Astrocyte (in vitro differentiated cells and primary cell): ENCODE measurements around the gene OR4C5. TPM values are rescaled to one million over a fixed set of nuclear protein-coding genes. Genes with fewer than 3 reads are reported as not detected.
"Not testable (repeated sequence)": the region's sequence is repeated elsewhere in the genome, so short reads cannot be mapped to it uniquely, and the experiment has no call there.

ENCODE experiments used
- DNase-seq: peaks from one replicate; pipeline ENCODE4 v3.0.0-alpha.2; 2010; ENCODE audit warnings: low read depth
- FAIRE-seq: peaks from 2 replicates; lab custom pipeline; 2011; peaks lifted over from hg19 to GRCh38; lab: Jason Lieb, UNC
- H2AFZ ChIP-seq: 2 replicates; pipeline ENCODE4 v1.6.0; 2012; ENCODE audit warnings: low read depth, low read length, inconsistent platforms
- H3K27ac ChIP-seq: 2 replicates; pipeline ENCODE4 v1.5.1; 2011; ENCODE audit warnings: low read depth, low read length, inconsistent platforms
- H3K27me3 ChIP-seq: 2 replicates; pipeline ENCODE4 v1.6.0; 2011; ENCODE audit warnings: low read length, inconsistent platforms; ENCODE audit not compliant: insufficient read depth
- H3K36me3 ChIP-seq: 2 replicates; pipeline ENCODE4 v1.5.1; 2011; ENCODE audit warnings: low read length, inconsistent platforms; ENCODE audit not compliant: insufficient read depth
- H3K4me1 ChIP-seq: 2 replicates; pipeline ENCODE4 v1.5.1; 2011; ENCODE audit warnings: low read length, inconsistent platforms; ENCODE audit not compliant: insufficient read depth
- H3K4me2 ChIP-seq: 2 replicates; pipeline ENCODE4 v1.6.0; 2012; ENCODE audit warnings: low read length, inconsistent platforms
- H3K4me3 ChIP-seq: 2 replicates; pipeline ENCODE4 v1.5.1; 2011; ENCODE audit warnings: low read depth, mild to moderate bottlenecking, low read length, inconsistent platforms; ENCODE audit not compliant: insufficient read depth
- H3K79me2 ChIP-seq: 2 replicates; pipeline ENCODE4 v1.6.0; 2012; ENCODE audit warnings: mild to moderate bottlenecking, low read length, inconsistent platforms; ENCODE audit not compliant: insufficient read depth
- H3K9ac ChIP-seq: 2 replicates; pipeline ENCODE4 v1.6.0; 2012; ENCODE audit warnings: mild to moderate bottlenecking, low read length, inconsistent platforms
- H3K9me3 ChIP-seq: 2 replicates; pipeline ENCODE4 v1.5.1; 2012; ENCODE audit warnings: low read depth, mild to moderate bottlenecking, low read length, inconsistent platforms; ENCODE audit not compliant: insufficient read depth
- H4K20me1 ChIP-seq: 2 replicates; pipeline ENCODE4 v1.6.0; 2012; ENCODE audit warnings: low read length, inconsistent platforms; ENCODE audit not compliant: insufficient read depth
- H3K27ac Mint-ChIP-seq: one replicate; pipeline ENCODE4 v1.8.0; 2021; ENCODE audit warnings: mild to moderate bottlenecking, mixed read lengths; ENCODE audit not compliant: unreplicated experiment
- H3K27me3 Mint-ChIP-seq: one replicate; pipeline ENCODE4 v1.8.0; 2021; ENCODE audit warnings: low read depth, mixed read lengths; ENCODE audit not compliant: unreplicated experiment
- H3K36me3 Mint-ChIP-seq: one replicate; pipeline ENCODE4 v1.8.0; 2021; ENCODE audit warnings: low read depth, mixed read lengths; ENCODE audit not compliant: unreplicated experiment
- H3K4me1 Mint-ChIP-seq: one replicate; pipeline ENCODE4 v1.8.0; 2021; ENCODE audit warnings: low read depth, mixed read lengths; ENCODE audit not compliant: unreplicated experiment
- H3K4me3 Mint-ChIP-seq: one replicate; pipeline ENCODE4 v1.8.0; 2021; ENCODE audit warnings: mild to moderate bottlenecking, moderate library complexity, mixed read lengths; ENCODE audit not compliant: unreplicated experiment
- H3K9me3 Mint-ChIP-seq: one replicate; pipeline ENCODE4 v1.8.0; 2021; ENCODE audit warnings: mild to moderate bottlenecking, mixed read lengths; ENCODE audit not compliant: unreplicated experiment
- EZH2 ChIP-seq: IDR thresholded peaks from 2 replicates; pipeline ENCODE4 v1.6.1; 2012; ENCODE audit warnings: mild to moderate bottlenecking, low read length, inconsistent platforms; ENCODE audit not compliant: insufficient read depth
- total RNA-seq: library from RNA; stranded (reverse); gene quantifications from 2 replicates; pipeline ENCODE4 v1.2.1, GENCODE V29; 2021
- TF ChIP-seq, protein P1 (sequence below): IDR thresholded peaks from 2 replicates; pipeline ENCODE4 v1.5.1; 2011; ENCODE audit warnings: low read depth, mild to moderate bottlenecking, inconsistent platforms, low read length, moderate library complexity; ENCODE audit not compliant: insufficient read depth

OR4C5 gene
- total RNA-seq, 1 donor from 2014 or later: not detected

DNA sequence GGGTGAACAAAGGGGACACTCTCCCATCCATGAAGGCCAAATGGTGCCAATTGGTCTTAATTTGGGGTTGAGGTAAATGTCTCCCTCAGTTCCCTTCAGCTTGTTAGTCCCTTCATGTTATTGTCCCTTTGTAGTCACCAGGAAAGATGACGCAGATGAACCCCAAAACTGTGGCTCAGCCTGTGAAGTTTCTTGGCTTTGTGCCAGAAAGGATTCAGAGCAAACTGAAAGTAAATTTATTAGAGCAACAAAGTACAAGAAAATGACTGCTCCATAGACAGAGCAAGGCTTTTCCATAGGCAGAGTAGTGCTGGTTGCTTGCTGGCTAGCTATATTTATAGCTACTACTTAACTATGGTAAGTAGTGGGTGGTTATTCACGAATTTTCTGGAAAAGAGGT lies 24.8 kb downstream of the OR4C5 start:
- no peak overlapping the region for H3K27ac ChIP-seq
- no peaks in the 10 kb centered on the region for H3K79me2 ChIP-seq
- no peaks in the 10 kb centered on the region for H3K4me1 ChIP-seq
- Mint-ChIP-seq H3K27me3 (no peaks in the 10 kb centered on the region), H3K36me3 (no peaks in the 10 kb centered on the region), H3K9me3 (peaks cover 18% of the 10 kb centered on the region), H3K4me1 (no peaks in the 10 kb centered on the region), H3K27ac (no peak overlapping the region), H3K4me3 (no peak overlapping the region)
- no peak overlapping the region for H2AFZ ChIP-seq
- H3K9ac ChIP-seq: no peak overlapping the region
- FAIRE-seq (no peak), DNase-seq (no peak)
- H3K36me3 ChIP-seq: no peaks in the 10 kb centered on the region
- H3K27me3 ChIP-seq: no peaks in the 10 kb centered on the region
- H3K9me3 ChIP-seq: peaks cover 3% of the 10 kb centered on the region
- no peak overlapping the region for H3K4me2 ChIP-seq
- no peaks in the 10 kb centered on the region for H4K20me1 ChIP-seq
- TF ChIP-seq EZH2: no peak
- TF ChIP-seq, protein P1, sequence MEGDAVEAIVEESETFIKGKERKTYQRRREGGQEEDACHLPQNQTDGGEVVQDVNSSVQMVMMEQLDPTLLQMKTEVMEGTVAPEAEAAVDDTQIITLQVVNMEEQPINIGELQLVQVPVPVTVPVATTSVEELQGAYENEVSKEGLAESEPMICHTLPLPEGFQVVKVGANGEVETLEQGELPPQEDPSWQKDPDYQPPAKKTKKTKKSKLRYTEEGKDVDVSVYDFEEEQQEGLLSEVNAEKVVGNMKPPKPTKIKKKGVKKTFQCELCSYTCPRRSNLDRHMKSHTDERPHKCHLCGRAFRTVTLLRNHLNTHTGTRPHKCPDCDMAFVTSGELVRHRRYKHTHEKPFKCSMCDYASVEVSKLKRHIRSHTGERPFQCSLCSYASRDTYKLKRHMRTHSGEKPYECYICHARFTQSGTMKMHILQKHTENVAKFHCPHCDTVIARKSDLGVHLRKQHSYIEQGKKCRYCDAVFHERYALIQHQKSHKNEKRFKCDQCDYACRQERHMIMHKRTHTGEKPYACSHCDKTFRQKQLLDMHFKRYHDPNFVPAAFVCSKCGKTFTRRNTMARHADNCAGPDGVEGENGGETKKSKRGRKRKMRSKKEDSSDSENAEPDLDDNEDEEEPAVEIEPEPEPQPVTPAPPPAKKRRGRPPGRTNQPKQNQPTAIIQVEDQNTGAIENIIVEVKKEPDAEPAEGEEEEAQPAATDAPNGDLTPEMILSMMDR: no peak
- H3K4me3 ChIP-seq: no peak overlapping the region

DNA sequence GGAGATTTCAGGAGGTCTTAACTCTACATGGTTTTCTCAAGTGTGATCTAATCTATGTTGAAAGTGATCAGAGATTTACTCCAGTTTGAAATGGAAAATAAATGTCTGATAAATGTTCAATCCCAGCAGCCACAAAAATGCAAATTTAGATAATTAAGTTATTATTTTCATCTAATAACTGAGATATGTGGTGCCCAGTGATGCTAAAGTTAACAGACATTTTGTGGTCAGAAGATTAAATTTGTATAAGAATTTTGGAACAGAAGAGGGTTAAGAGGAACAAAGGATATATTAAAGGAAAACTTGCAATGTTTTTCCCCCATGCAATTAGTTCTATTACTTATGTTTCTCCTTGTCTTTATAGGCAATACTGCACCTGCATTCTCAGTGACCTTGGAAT lies 41.6 kb downstream of the OR4C5 start, which contains the start of gene OR4C3:
OR4C3 (plus strand) TSS at position 301 of the 400 bp plus-strand sequence. CDS start 102 bp downstream, outside the sequence.
- H3K27ac ChIP-seq, DNase-seq, H4K20me1 ChIP-seq, H2AFZ ChIP-seq, H3K27me3 ChIP-seq, H3K9me3 Mint-ChIP-seq, H3K4me2 ChIP-seq, H3K4me1 Mint-ChIP-seq, H3K36me3 Mint-ChIP-seq, H3K27me3 Mint-ChIP-seq, H3K9ac ChIP-seq, H3K9me3 ChIP-seq, H3K4me3 Mint-ChIP-seq, H3K4me3 ChIP-seq, H3K4me1 ChIP-seq, H3K36me3 ChIP-seq, FAIRE-seq, H3K27ac Mint-ChIP-seq, H3K79me2 ChIP-seq: not testable (repeated sequence)

DNA sequence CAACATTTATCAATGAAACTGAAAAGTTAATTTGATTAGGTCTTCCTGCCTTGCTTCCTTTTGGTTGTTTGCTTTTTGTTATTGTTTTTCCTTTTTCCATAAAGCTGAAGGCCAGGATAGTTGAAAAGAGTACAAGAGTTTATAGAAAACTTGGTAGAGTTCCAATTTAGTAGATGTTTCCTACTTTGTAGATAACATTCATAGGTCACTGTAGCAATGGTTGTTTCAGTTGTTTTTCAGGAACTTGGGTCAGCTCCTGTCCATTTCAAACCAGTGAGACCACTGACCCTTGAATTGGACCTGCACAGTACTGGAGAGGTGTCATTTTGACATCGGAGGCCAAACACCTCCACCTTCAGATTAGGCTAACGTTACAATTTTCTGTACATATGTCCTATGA lies 46.5 kb downstream of the OR4C5 start:
- not testable (repeated sequence) for H3K27ac ChIP-seq, H3K27ac Mint-ChIP-seq, H3K36me3 Mint-ChIP-seq, H3K36me3 ChIP-seq, H3K9ac ChIP-seq, H3K4me2 ChIP-seq, H3K79me2 ChIP-seq, H3K9me3 ChIP-seq, H3K4me1 ChIP-seq, DNase-seq, H4K20me1 ChIP-seq, H3K27me3 ChIP-seq, H3K4me3 ChIP-seq, H3K27me3 Mint-ChIP-seq, H3K4me1 Mint-ChIP-seq, H3K9me3 Mint-ChIP-seq, H3K4me3 Mint-ChIP-seq, H2AFZ ChIP-seq
- peak; percentile 20 for FAIRE-seq

Other genes starting within 250 kb of the OR4C5 start
- gene OR4B1, start 149.7 kb downstream of the OR4C5 start, total RNA-seq: not detected in 2 replicates
- gene OR4X2, start 121.4 kb downstream of the OR4C5 start, total RNA-seq: not detected in 2 replicates
- gene OR4X1, start 102.6 kb downstream of the OR4C5 start, total RNA-seq: not detected in 2 replicates
- gene OR4S1, start 60.2 kb downstream of the OR4C5 start, total RNA-seq: not detected in 2 replicates
- gene OR4C3, start 41.5 kb downstream of the OR4C5 start, total RNA-seq: not detected in 2 replicates
- not detected in 2 replicates for gene OR4A47, start 122.3 kb upstream of the OR4C5 start, total RNA-seq